ENCODE data around the gene SMOC2. TPM values are rescaled to one million over a fixed set of nuclear protein-coding genes. Genes with fewer than 3 reads are reported as not detected.

The SMOC2 gene
- total RNA-seq, 1 donor: not detected

GRCh38 chr6:168473197-168473596 lies 32.2 kb downstream of the SMOC2 start:
- H3K4me3 ChIP-seq (ENCODE audit: low read depth, low read length): no peak overlapping the region
- no peak for DNase-seq (ENCODE audit: low read depth)
- TF ChIP-seq CTCF (IDR thresholded peaks at IDR 0.05; ENCODE audit: insufficient read depth, low read depth, low read length): no peak

- no peak for TF ChIP-seq CTCF (IDR thresholded peaks at IDR 0.05; ENCODE audit: insufficient read depth, low read depth, low read length)
- no peak overlapping the region for H3K4me3 ChIP-seq (ENCODE audit: low read depth, low read length)
- no peak for DNase-seq (ENCODE audit: low read depth)
Observed at GRCh38 chr6:168475188-168476013, 34.4 kb downstream of the SMOC2 start.

- no peak overlapping the region for H3K4me3 ChIP-seq (ENCODE audit: low read depth, low read length)
- no peak for TF ChIP-seq CTCF (IDR thresholded peaks at IDR 0.05; ENCODE audit: insufficient read depth, low read depth, low read length)
- no peak for DNase-seq (ENCODE audit: low read depth)
Observed at GRCh38 chr6:168479421-168479820, 38.4 kb downstream of the SMOC2 start.

- no peak for DNase-seq (ENCODE audit: low read depth)
- no peak overlapping the region for H3K4me3 ChIP-seq (ENCODE audit: low read depth, low read length)
- TF ChIP-seq CTCF (IDR thresholded peaks at IDR 0.05; ENCODE audit: insufficient read depth, low read depth, low read length): no peak
Observed at GRCh38 chr6:168480481-168480880, 39.5 kb downstream of the SMOC2 start.

GRCh38 chr6:168485818-168486217 lies 44.8 kb downstream of the SMOC2 start:
- no peak overlapping the region for H3K4me3 ChIP-seq (ENCODE audit: low read depth, low read length)
- TF ChIP-seq CTCF (IDR thresholded peaks at IDR 0.05; ENCODE audit: insufficient read depth, low read depth, low read length): no peak
- DNase-seq (ENCODE audit: low read depth): no peak

- TF ChIP-seq CTCF (IDR thresholded peaks at IDR 0.05; ENCODE audit: insufficient read depth, low read depth, low read length): no peak
- DNase-seq (ENCODE audit: low read depth): no peak
- no peak overlapping the region for H3K4me3 ChIP-seq (ENCODE audit: low read depth, low read length)
Observed at GRCh38 chr6:168490757-168491156, 49.8 kb downstream of the SMOC2 start.

- TF ChIP-seq CTCF (IDR thresholded peaks at IDR 0.05; ENCODE audit: insufficient read depth, low read depth, low read length): no peak
- H3K4me3 ChIP-seq (ENCODE audit: low read depth, low read length): no peak overlapping the region
- DNase-seq (ENCODE audit: low read depth): no peak
Observed at GRCh38 chr6:168493976-168494375, 53.0 kb downstream of the SMOC2 start.

All from fibroblast of villous mesenchyme (primary cell).